Hepatocyte (in vitro differentiated cells): ENCODE data around the gene BBX.

ENCODE experiments used
- CTCF ChIP-seq: fragments of 200-600 bp; sonication (generic); IDR thresholded peaks from 2 replicates; pipeline ENCODE4 v1.5.1; 2016; ENCODE audit warnings: antibody characterized with exemption, mild to moderate bottlenecking; ENCODE audit not compliant: poor library complexity
- EZH2 ChIP-seq: fragments of 200-600 bp; sonication (generic); IDR thresholded peaks from 2 replicates; pipeline ENCODE4 v1.6.1; 2016; ENCODE audit warnings: antibody characterized with exemption, mild to moderate bottlenecking, borderline replicate concordance
- EZH2phosphoT487 ChIP-seq: fragments of 200-600 bp; sonication (generic); IDR thresholded peaks from one replicate; pipeline ENCODE4 v1.6.1; 2018; ENCODE audit warnings: antibody characterized with exemption, mild to moderate bottlenecking, low read depth, moderate library complexity; ENCODE audit not compliant: unreplicated experiment, severe bottlenecking

- TF ChIP-seq CTCF (no peak), EZH2phosphoT487 (no peak), EZH2 (no peak)
Measured at GRCh38 chr3:107854733-107855132, 332.0 kb downstream of the BBX start.
